ENCODE data around the gene DYRK1A.

- no peak for TF ChIP-seq POLR2A (IDR thresholded peaks at IDR 0.05; ENCODE audit: low read depth, low read length)
- TF ChIP-seq POLR2AphosphoS5 (IDR thresholded peaks at IDR 0.05; ENCODE audit: low read depth, low read length): no peak
- no peak for TF ChIP-seq SPI1 (IDR thresholded peaks at IDR 0.05; ENCODE audit: low read depth, low read length)
- TF ChIP-seq TAF1 (IDR thresholded peaks at IDR 0.05; ENCODE audit: low read depth, low read length): no peak
- no peak for TF ChIP-seq POU2F2 (IDR thresholded peaks at IDR 0.05; ENCODE audit: low read depth, low read length)
- TF ChIP-seq PAX5 (IDR thresholded peaks at IDR 0.05; ENCODE audit: insufficient read depth, low read length, severe bottlenecking): no peak
Observed at GRCh38 chr21:37574751-37575150, 208.2 kb downstream of the DYRK1A start.

All from GM12891 (cell line).